IPS-18a (cell line): Measurements from ENCODE around the gene SASH1.
A peak's percentile ranks its signal among the peaks of the same experiment; 100 is the strongest.

Source experiments
- H3K27ac ChIP-seq: one replicate; pipeline ENCODE4 v1.5.1; 2013; ENCODE audit warnings: low read length
- H3K27me3 ChIP-seq: one replicate; pipeline ENCODE4 v1.6.1; 2013; ENCODE audit warnings: mild to moderate bottlenecking, low read length; ENCODE audit not compliant: control insufficient read depth, insufficient read depth
- H3K36me3 ChIP-seq: one replicate; pipeline ENCODE4 v1.6.1; 2013; ENCODE audit warnings: low read depth, low read length; ENCODE audit not compliant: control insufficient read depth
- H3K4me1 ChIP-seq: one replicate; pipeline ENCODE4 v1.6.1; 2013; ENCODE audit warnings: low read depth, low read length; ENCODE audit not compliant: control insufficient read depth
- H3K4me3 ChIP-seq: one replicate; pipeline ENCODE4 v1.5.1; 2013; ENCODE audit warnings: low read length
- H3K9ac ChIP-seq: one replicate; pipeline ENCODE4 v1.6.1; 2013; ENCODE audit warnings: mild to moderate bottlenecking, low read length, moderate library complexity
- H3K9me3 ChIP-seq: one replicate; pipeline ENCODE4 v1.6.1; 2013; ENCODE audit warnings: low read depth, low read length; ENCODE audit not compliant: control insufficient read depth

Gene SASH1

DNA sequence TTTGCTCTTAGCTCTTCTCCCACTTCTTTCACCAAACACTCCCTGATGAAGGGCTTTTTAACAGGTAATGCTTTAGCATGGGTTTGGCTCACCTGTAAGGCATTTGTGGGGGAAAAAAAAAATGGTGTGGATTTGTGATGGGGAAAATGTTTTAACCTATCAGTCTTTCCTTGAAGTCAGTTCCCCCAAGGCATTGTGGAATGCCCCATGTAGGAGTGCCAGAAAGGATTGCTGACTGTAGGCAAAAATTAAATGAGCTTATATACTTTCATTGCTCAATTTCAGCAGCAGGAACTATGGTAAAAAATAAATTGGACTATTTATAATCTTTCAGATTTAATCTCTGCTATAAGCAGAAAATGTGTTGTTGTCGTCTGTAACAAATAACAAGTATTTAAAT is 10.6 kb upstream of the SASH1 start:
- no peak overlapping the region for H3K9ac ChIP-seq
- no peak overlapping the region for H3K4me3 ChIP-seq
- H3K36me3 ChIP-seq: no peaks in the 10 kb centered on the region
- no peaks in the 10 kb centered on the region for H3K27me3 ChIP-seq
- no peaks in the 10 kb centered on the region for H3K4me1 ChIP-seq
- no peak overlapping the region for H3K27ac ChIP-seq
- H3K9me3 ChIP-seq: no peaks in the 10 kb centered on the region

DNA sequence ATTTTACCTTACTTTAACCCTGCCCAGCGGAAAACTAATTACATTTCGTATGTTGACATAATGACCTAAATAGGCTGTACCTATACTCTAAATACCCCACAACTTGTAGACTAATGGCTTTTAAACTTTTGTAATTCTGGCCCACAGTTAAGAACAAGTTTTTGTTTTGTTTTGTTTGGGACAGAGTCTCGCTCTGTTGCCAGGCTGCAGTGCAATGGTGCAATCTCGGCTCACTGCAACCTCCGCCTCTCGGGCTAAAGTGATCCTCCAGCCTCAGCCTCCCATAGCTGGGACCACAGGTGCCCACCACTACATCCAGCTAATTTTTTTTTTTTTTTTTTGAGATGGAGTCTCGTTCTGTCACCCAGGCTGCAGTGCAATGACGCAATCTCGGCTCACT is 5.7 kb upstream of the SASH1 start:
- Histone ChIP-seq H3K4me3 (no peak overlapping the region), H3K9me3 (no peaks in the 10 kb centered on the region), H3K36me3 (no peaks in the 10 kb centered on the region), H3K4me1 (peaks cover 7% of the 10 kb centered on the region), H3K27ac (no peak overlapping the region), H3K9ac (no peak overlapping the region), H3K27me3 (no peaks in the 10 kb centered on the region)

DNA sequence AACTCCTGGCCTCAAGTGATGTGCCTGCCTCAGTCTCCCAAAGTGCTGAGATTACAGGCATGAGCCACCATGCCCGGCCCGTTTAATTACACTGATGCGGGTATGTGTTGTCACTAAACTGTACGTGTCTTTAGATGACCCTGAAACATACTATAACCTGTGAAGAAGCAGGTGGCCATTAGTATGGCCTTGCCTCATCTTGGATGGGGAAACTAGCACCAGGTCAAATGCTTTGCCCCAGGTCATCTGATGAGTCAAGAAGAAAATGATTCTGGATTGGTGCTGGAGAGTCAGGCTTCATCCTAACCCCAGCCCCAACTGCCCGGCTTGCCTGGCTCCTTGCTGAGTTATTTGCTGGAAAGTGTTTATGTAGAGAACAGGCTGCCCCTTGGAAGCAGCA is 2.9 kb upstream of the SASH1 start:
- no peak overlapping the region for H3K4me3 ChIP-seq
- no peak overlapping the region for H3K27ac ChIP-seq
- H3K36me3 ChIP-seq: no peaks in the 10 kb centered on the region
- H3K9ac ChIP-seq: no peak overlapping the region
- H3K4me1 ChIP-seq: peaks cover 18% of the 10 kb centered on the region
- H3K27me3 ChIP-seq: no peaks in the 10 kb centered on the region
- no peaks in the 10 kb centered on the region for H3K9me3 ChIP-seq

DNA sequence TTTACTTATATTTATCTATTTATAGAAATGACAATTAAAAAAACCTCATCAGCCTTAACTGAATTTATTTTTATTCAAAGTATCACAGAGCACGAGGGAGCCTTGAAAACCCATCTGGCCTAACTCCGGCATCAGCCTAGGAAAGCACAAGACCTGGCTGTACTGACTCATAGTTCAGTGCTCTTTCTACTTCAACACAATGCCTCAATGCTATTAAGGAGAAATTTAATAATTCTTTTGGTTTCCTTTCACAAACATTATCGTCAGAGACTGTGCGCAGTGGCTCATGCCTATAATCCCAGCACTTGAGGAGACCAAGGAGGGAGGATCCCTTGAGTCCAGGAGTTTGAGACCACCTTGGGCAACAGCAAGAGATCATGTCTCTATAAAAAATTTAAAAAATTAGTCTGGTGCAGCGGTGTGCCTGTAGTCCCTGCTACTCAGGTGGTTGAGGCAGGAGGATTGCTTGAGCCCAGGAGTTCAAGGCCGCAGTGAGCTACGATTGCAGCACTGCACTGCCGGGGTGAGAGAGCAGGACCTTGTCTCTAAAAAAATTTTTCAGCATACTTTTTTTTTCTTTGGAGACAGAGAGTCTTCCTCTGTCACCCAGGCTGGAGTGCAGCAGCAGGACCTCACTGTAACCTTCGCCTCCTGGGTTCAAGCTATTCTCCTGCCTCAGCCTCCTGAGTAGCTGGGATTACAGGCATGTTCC is 1.9 kb upstream of the SASH1 start:
- no peak overlapping the region for H3K4me3 ChIP-seq
- H3K27ac ChIP-seq: no peak overlapping the region
- peak overlapping the region; percentile 91 for H3K9ac ChIP-seq
- H3K27me3 ChIP-seq: no peaks in the 10 kb centered on the region
- no peaks in the 10 kb centered on the region for H3K36me3 ChIP-seq
- peaks cover 26% of the 10 kb centered on the region for H3K4me1 ChIP-seq
- no peaks in the 10 kb centered on the region for H3K9me3 ChIP-seq

DNA sequence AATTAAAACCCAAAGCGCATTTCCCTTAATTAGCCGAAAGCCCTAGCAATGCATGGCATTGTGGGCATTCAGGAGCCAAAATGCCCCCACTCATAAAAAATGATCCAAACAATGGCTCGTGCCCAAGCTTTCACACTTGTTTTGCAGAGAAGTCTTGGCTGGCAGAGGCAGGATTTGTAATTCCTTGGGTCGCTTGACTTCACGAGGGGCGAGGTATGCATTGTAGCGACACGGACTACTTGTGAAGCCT is 613 bp upstream of the SASH1 start:
- Histone ChIP-seq H3K4me1 (peaks cover 39% of the 10 kb centered on the region), H3K27me3 (no peaks in the 10 kb centered on the region), H3K9ac (peak overlapping the region; percentile 91), H3K27ac (peak overlapping the region; percentile 93), H3K9me3 (no peaks in the 10 kb centered on the region), H3K4me3 (peak overlapping the region; percentile 96), H3K36me3 (no peaks in the 10 kb centered on the region)

DNA sequence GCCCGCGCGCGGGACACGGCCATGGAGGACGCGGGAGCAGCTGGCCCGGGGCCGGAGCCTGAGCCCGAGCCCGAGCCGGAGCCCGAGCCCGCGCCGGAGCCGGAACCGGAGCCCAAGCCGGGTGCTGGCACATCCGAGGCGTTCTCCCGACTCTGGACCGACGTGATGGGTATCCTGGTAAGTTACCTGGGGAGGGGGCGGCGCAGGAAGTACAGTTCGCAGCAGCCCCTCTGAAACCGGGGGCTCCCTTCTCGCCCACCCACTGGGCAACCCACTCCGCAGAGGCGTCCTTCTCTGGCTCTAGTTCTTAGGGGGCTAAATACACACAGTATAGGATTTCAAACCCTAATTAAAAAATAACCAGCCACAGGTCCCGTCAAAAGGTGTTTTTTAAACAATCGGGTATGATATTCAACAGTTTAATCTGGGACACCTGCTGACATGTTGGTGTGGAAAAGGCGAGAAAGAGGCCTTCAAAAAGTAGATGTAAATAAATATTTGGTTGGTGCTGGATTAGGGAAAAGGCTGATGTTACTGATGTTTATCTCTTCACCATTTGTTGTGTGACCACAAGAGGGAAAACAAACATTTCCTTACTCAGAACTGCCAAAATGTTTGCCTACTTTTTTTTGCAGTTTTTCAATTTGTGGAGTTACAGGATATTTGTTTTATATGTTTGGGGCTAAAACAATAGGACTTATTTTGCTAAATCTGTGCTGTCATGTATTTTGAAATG is 577 bp downstream of the SASH1 start:
- Histone ChIP-seq H3K9ac (peak overlapping the region; percentile 78), H3K4me3 (peak overlapping the region; percentile 96), H3K9me3 (no peaks in the 10 kb centered on the region), H3K4me1 (peaks cover 48% of the 10 kb centered on the region), H3K27me3 (no peaks in the 10 kb centered on the region), H3K27ac (peak overlapping the region; percentile 69), H3K36me3 (no peaks in the 10 kb centered on the region)

DNA sequence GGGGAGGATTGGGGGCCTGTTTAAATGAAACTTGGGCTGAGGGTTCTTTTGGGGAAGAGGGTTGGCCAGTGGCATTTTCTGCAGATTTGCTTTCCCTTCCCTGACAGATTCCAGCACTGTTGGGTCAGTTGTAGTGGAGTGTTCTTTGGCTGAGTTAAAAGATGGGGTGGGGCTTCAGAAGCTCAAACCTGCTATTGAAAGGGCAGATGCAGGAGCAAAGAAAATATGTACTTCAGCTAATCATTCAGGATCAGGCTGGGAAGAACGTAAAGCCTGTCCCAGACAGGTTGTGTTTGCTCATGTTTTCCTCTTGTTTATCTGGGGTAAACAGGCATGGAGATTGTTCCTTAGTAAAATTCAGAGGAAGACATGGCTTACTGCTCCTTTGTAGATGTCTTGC is 2.5 kb downstream of the SASH1 start:
- Histone ChIP-seq H3K36me3 (peaks cover 1% of the 10 kb centered on the region), H3K27ac (no peak overlapping the region), H3K4me3 (peak overlapping the region; percentile 63), H3K9ac (no peak overlapping the region), H3K9me3 (no peaks in the 10 kb centered on the region), H3K27me3 (no peaks in the 10 kb centered on the region), H3K4me1 (peaks cover 56% of the 10 kb centered on the region)

DNA sequence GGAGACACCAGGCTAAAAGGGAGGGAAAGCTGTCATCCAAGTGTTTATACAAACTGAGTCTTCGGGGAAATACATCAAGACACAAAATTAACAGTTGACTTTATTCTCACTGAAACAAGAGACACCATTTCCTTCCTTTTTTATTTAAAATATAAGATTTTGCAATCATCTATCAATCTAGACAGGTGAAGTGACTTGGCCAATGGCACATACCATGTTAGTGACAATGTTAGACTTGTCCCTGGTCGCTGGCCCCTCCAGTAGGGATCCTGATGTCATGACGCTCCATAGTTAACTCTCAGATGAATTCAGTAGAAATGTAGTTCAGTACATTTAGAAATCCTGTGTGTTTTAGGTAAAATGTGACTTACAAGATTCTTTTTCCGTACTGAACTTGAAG is 2.9 kb downstream of the SASH1 start:
- H3K4me1 ChIP-seq: peaks cover 56% of the 10 kb centered on the region
- H3K36me3 ChIP-seq: peaks cover 4% of the 10 kb centered on the region
- H3K4me3 ChIP-seq: peak overlapping the region; percentile 63
- H3K9me3 ChIP-seq: no peaks in the 10 kb centered on the region
- no peaks in the 10 kb centered on the region for H3K27me3 ChIP-seq
- peak overlapping the region; percentile 87 for H3K9ac ChIP-seq
- H3K27ac ChIP-seq: no peak overlapping the region

DNA sequence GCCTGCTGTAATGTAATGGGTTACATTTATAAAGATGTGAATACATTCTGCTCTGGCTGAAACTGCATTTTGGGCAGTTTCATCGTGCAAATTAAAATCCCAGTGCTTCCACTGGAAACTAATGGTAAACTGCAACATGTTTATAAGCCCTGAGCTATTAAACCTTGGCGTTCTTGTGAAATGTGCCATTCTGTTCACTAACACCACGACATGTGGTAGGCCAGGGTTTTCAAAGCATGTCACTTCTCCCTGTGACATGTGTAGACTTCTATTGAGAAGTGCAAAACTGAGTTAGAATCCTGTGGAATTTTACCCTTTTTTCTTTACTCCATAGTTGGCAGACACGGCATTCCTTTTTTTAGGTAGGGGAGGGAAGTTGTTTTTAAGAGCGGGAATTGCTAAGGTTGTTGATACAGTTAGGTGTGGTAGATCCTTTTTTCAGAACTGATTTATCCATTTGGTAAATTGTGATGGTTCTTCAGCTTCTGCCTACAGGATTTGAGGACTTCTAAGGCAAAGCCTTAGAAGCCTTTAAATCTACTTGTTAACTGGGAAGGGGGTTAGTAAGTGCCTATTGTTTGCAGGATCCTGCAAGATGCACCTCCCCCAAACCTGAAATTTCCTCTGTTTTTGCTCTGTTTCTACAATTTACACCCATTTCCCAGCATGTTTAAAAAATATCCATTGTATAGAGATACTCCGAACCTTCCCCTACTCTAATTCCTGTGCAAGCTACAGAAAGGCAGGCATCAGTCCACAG is 4.2 kb downstream of the SASH1 start:
- peaks cover 4% of the 10 kb centered on the region for H3K36me3 ChIP-seq
- no peaks in the 10 kb centered on the region for H3K9me3 ChIP-seq
- no peaks in the 10 kb centered on the region for H3K27me3 ChIP-seq
- peak overlapping the region; percentile 94 for H3K27ac ChIP-seq
- peak overlapping the region; percentile 63 for H3K4me3 ChIP-seq
- peaks cover 61% of the 10 kb centered on the region for H3K4me1 ChIP-seq
- peak overlapping the region; percentile 87 for H3K9ac ChIP-seq

DNA sequence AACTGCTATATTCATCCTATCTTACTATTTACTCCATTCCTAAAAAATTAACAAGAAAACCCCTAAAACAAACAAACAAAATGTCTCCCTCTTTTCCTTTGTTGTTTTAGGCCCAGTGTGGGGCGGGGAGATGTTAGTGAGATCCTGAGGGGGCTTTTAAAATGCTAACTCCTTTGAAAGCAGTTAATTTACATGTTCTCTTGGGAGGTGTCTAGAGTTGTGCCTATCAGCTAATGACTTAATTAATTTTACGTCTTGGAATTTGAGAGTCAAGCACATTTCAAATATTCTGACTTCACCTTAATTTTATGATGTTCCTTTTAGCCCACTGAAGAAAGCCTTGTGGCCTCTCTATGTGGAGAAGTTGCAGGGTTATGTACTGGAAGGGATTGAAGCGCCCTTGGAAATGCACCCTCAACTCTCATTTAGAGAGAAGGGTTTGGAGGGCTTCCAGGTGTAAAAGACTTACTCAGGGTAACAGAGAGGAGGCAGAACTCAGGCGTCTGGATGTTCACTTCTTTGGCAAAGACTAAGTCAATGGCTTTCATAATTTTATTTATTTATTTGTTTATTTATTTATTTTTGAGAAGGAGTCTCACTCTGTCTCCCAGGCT is 4.9 kb downstream of the SASH1 start:
- no peaks in the 10 kb centered on the region for H3K9me3 ChIP-seq
- peak overlapping the region; percentile 87 for H3K9ac ChIP-seq
- H3K4me3 ChIP-seq: peak overlapping the region; percentile 63
- peaks cover 4% of the 10 kb centered on the region for H3K36me3 ChIP-seq
- H3K27me3 ChIP-seq: no peaks in the 10 kb centered on the region
- peaks cover 57% of the 10 kb centered on the region for H3K4me1 ChIP-seq
- H3K27ac ChIP-seq: peak overlapping the region; percentile 94

DNA sequence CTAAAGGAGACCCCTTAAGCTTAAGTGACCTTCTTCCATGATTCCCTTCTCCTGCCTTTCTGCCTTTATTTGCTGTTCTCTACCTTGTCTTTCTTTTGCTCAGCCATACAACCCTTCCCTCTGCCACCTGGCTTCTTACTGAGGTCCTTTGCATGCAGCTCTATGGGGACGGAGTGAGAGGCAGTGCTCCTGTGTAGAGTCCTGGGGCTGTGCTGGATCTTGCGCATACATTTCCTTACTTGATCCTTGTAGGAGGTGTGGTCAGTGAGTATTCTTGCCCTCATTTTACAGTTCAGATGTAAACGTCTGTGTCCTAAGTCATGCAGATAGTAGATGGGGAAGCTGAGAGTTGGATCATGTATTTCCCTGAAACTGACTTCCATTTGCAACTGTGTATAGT is 5.7 kb downstream of the SASH1 start:
- peaks cover 4% of the 10 kb centered on the region for H3K36me3 ChIP-seq
- peaks cover 57% of the 10 kb centered on the region for H3K4me1 ChIP-seq
- H3K27me3 ChIP-seq: no peaks in the 10 kb centered on the region
- H3K9me3 ChIP-seq: no peaks in the 10 kb centered on the region
- no peak overlapping the region for H3K9ac ChIP-seq
- no peak overlapping the region for H3K4me3 ChIP-seq
- H3K27ac ChIP-seq: no peak overlapping the region
